ENCODE measurements around the gene ARID3A.

Gene ARID3A

GRCh38 chr19:980133-980998, 54.5 kb downstream of the ARID3A start:
- no peak for FAIRE-seq

GRCh38 chr19:982567-983170, 56.8 kb downstream of the ARID3A start:
- FAIRE-seq (peak; percentile 83), DNase-seq (ENCODE audit: insufficient read length, low spot score) (peak; percentile 97)

More at GRCh38 chr19:980133-980998, 54.5 kb downstream of the ARID3A start:
- DNase-seq (ENCODE audit: insufficient read length, low spot score): no peak

- peak; percentile 93 for FAIRE-seq
- DNase-seq (ENCODE audit: insufficient read length, low spot score): peak; percentile 100
These were observed 58.5 kb downstream of the ARID3A start, which contains the start of gene WDR18 for GRCh38 chr19:984165-984967. Gene WDR18 (plus strand): TSS chr19:984345. CDS start chr19:984354, 9 bp downstream.

DNA sequence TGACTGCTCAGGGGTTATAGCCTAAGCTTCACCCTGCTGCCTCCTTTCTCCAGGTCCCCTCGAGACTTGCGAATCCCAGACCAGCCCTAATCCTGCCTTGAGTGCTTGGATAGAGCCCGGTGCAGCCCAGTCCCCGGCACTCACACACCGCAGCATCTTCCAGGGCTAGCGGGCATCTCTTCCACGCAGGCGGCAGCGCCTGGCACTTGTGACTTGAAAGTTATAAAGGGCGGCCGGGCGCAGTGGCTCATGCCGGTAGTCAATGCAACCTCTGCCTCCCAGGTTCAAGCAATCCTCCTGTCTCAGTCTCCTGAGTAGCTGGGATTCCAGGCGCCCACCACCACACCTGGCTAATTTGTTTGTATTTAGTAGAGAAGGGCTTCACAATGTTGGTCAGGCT, 60.2 kb downstream of the ARID3A start:
- FAIRE-seq (no peak), DNase-seq (ENCODE audit: insufficient read length, low spot score) (no peak)

GRCh38 chr19:988081-988480, 62.2 kb downstream of the ARID3A start:
- FAIRE-seq (no peak), DNase-seq (ENCODE audit: insufficient read length, low spot score) (no peak)

GRCh38 chr19:988510-988909, 62.7 kb downstream of the ARID3A start:
- DNase-seq (ENCODE audit: insufficient read length, low spot score): no peak
- FAIRE-seq: no peak

DNA sequence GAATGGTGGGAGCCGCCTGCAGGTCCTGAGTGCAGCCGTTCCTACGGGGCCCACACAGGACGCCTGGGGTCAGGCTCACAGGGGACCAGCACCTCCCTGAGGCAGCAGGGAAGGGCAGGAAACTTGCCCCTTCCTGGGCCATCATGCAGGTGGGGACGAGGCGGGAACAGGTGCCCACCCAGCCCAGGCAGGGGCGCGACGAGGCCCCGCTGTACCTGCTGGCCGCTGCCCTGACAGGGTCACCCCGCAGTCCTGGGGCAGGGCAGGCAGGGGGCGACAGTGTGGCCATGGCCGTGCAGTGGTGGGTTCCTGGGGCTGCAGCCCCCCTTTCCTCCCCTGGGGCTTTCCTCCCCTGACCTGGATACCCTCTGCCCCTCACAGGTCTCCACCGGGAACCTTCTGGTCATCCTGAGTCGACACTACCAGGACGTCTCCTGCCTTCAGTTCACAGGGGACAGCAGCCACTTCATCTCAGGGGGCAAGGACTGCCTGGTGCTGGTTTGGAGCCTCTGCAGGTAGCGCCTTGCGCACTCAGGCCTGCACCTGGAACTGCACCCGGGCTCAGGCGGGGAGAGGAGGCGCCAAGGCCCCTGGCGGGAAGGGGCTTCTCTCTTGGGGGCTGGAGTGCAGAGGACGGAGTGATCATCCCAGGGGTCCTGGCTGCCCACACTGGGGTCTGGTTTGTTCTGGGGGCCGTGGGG, 63.7 kb downstream of the ARID3A start:
- no peak for FAIRE-seq
- no peak for DNase-seq (ENCODE audit: insufficient read length, low spot score)

DNA sequence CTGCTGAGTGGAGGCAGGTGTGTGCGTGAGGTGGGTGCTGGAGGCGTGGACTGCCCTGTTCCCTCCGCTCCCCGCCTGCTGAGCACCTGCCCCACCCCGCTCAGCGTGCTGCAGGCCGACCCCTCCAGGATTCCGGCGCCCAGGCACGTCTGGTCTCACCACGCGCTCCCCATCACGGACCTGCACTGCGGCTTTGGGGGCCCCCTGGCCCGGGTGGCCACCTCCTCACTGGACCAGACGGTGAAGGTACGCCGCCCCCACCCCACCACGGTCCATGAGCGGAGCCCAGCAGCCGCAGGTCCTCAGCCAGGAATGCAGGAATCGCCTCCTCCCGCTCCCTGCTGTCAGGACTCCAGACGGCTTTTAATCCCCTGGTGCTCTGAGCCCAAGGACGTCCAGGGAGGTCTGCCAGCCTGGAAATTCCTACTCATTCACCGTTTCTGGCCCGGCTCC, 64.3 kb downstream of the ARID3A start:
- FAIRE-seq (no peak), DNase-seq (ENCODE audit: insufficient read length, low spot score) (no peak)

- FAIRE-seq: no peak
- DNase-seq (ENCODE audit: insufficient read length, low spot score): no peak
These were observed 64.9 kb downstream of the ARID3A start for GRCh38 chr19:990746-991145.

DNA sequence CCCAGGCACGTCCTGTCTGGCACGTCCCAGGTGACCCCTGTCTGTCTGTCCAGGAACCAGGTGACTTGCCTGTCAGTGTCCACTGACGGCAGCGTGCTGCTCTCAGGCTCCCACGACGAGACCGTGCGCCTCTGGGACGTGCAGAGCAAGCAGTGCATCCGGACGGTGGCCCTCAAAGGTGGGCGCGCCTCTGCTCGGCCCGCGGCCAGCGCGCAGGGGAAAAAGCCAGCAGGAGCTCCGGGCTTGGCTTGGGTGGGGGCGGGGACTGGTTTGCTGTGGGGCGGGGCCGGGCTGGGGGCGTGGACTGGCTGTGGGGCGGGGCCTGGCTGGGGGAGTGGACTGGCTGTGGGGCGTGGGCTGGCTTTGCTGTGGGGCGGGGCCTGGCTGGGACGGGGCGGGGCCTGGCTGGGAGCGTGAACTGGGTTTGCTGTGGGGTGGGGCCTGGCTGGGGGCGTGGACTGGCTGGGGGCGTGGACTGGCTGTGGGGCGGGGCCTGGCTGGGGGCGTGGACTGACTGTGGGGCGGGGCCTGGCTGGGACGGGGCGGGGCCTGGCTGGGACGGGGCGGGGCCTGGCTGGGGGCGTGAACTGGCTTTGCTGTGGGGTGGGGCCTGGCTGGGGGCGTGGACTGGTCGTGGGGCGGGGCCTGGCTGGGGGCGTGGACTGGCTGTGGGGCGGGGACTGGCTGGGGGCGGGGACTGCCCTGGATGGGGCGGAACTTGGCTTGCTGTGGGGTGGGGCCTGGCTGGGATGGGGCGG, 65.5 kb downstream of the ARID3A start:
- FAIRE-seq (no peak), DNase-seq (ENCODE audit: insufficient read length, low spot score) (no peak)

GRCh38 chr19:991932-992669, 66.3 kb downstream of the ARID3A start:
- FAIRE-seq: no peak

GRCh38 chr19:992670-993055, 66.8 kb downstream of the ARID3A start:
- no peak for FAIRE-seq
- DNase-seq (ENCODE audit: insufficient read length, low spot score): no peak

More at GRCh38 chr19:991932-992669, 66.3 kb downstream of the ARID3A start:
- no peak for DNase-seq (ENCODE audit: insufficient read length, low spot score)

DNA sequence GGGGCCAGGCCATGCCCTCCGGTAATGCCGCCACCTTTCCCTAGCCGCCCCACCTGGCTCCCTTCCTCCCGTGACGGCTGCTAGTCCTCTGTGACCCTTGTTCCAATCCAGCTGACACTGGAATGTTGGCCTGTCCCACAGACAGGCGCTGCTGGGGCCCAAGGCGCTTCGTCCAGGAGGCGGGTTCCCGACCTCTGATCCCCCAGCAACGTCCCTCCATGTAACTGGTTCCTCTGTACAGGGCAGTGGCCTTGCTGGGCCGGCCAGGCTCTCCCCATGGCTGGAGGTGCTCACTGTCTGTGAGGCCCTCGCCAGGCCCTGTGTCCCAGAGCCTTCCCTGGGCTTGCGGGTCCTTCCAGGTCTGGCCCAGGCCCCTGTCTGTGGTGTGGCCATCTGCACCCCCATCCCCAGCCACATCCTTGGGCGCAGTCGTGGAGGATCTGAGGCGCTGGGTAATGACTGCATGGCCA, 67.6 kb downstream of the ARID3A start:
- FAIRE-seq (no peak), DNase-seq (ENCODE audit: insufficient read length, low spot score) (no peak)

DNA sequence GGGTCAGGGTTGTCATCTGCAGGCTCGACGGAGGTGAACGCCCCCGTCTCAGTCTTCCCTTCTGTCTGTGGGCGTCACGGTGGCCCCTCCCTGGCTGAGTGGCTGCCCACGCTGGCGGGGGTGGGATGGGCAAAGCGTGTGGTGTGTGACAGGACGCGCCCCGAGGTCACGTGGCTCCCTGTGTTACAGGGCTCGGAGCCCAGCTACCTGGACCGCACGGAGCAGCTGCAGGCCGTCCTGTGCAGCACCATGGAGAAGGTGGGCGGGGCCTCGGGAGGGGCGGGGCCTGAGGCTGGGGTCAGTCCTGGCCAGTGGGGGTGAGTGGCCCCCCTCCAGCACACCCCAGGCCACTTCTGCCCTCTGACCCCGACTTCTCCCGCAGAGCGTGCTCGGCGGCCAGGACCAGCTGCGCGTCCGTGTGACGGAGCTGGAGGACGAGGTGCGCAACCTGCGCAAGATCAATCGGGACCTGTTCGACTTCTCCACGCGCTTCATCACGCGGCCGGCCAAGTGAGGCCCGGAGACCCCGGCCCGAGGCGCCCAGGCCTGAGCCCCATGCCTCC, 68.1 kb downstream of the ARID3A start:
- no peak for FAIRE-seq
- no peak for DNase-seq (ENCODE audit: insufficient read length, low spot score)

- DNase-seq (ENCODE audit: insufficient read length, low spot score) (no peak), FAIRE-seq (no peak)
These were observed 68.7 kb downstream of the ARID3A start for GRCh38 chr19:994516-994915.

GRCh38 chr19:995051-995827, 69.4 kb downstream of the ARID3A start:
- FAIRE-seq: no peak
- DNase-seq (ENCODE audit: insufficient read length, low spot score): no peak

GRCh38 chr19:996051-996838, 70.4 kb downstream of the ARID3A start:
- DNase-seq (ENCODE audit: insufficient read length, low spot score) (no peak), FAIRE-seq (peak; percentile 44)
